ENCODE data around the gene FIGNL1.

The FIGNL1 gene

GRCh38 chr7:50479743-50480517 lies 29.8 kb upstream of the FIGNL1 start:
- no peak overlapping the region for H3K9ac ChIP-seq (ENCODE audit: low read depth, low read length)
- H3K36me3 ChIP-seq (ENCODE audit: insufficient read depth, low read length) = no peaks in the 10 kb centered on the region
- peaks cover 4% of the 10 kb centered on the region; the same call in 1 of the 2 replicates for H3K4me1 ChIP-seq (ENCODE audit: insufficient read depth, low read length)
- H3K9me3 ChIP-seq (ENCODE audit: control insufficient read depth, insufficient read depth, low read length) = no peaks in the 10 kb centered on the region

- H3K9ac ChIP-seq (ENCODE audit: low read depth, low read length) = no peak overlapping the region
- peaks cover 4% of the 10 kb centered on the region; the same call in 1 of the 2 replicates for H3K4me1 ChIP-seq (ENCODE audit: insufficient read depth, low read length)
- H3K9me3 ChIP-seq (ENCODE audit: control insufficient read depth, insufficient read depth, low read length) = no peaks in the 10 kb centered on the region
- H3K36me3 ChIP-seq (ENCODE audit: insufficient read depth, low read length) = no peaks in the 10 kb centered on the region
These were observed 27.5 kb upstream of the FIGNL1 start for GRCh38 chr7:50477640-50478039.

- H3K9ac ChIP-seq (ENCODE audit: low read depth, low read length) = no peak overlapping the region
- no peaks in the 10 kb centered on the region for H3K9me3 ChIP-seq (ENCODE audit: control insufficient read depth, insufficient read depth, low read length)
- H3K4me1 ChIP-seq (ENCODE audit: insufficient read depth, low read length) = peaks cover 4% of the 10 kb centered on the region; the same call in 1 of the 2 replicates
- H3K36me3 ChIP-seq (ENCODE audit: insufficient read depth, low read length) = no peaks in the 10 kb centered on the region
These were observed 26.9 kb upstream of the FIGNL1 start for GRCh38 chr7:50476953-50477625.

- Histone ChIP-seq H3K9me3 (ENCODE audit: control insufficient read depth, insufficient read depth, low read length) (no peaks in the 10 kb centered on the region), H3K4me1 (ENCODE audit: insufficient read depth, low read length) (peaks cover 4% of the 10 kb centered on the region; the same call in 1 of the 2 replicates), H3K36me3 (ENCODE audit: insufficient read depth, low read length) (no peaks in the 10 kb centered on the region), H3K9ac (ENCODE audit: low read depth, low read length) (no peak overlapping the region)
These were observed 25.2 kb upstream of the FIGNL1 start for GRCh38 chr7:50475340-50475739.

- Histone ChIP-seq H3K9me3 (ENCODE audit: control insufficient read depth, insufficient read depth, low read length) (no peaks in the 10 kb centered on the region), H3K4me1 (ENCODE audit: insufficient read depth, low read length) (peaks cover 4% of the 10 kb centered on the region; the same call in 1 of the 2 replicates)
These were observed 24.4 kb upstream of the FIGNL1 start for GRCh38 chr7:50474382-50475160.

GRCh38 chr7:50473531-50473930 lies 23.4 kb upstream of the FIGNL1 start:
- Histone ChIP-seq H3K36me3 (ENCODE audit: insufficient read depth, low read length) (no peaks in the 10 kb centered on the region), H3K4me1 (ENCODE audit: insufficient read depth, low read length) (peaks cover 4% of the 10 kb centered on the region; the same call in 1 of the 2 replicates), H3K9ac (ENCODE audit: low read depth, low read length) (no peak overlapping the region), H3K9me3 (ENCODE audit: control insufficient read depth, insufficient read depth, low read length) (no peaks in the 10 kb centered on the region)

More at GRCh38 chr7:50474382-50475160, 24.4 kb upstream of the FIGNL1 start:
- H3K9ac ChIP-seq (ENCODE audit: low read depth, low read length) = no peak overlapping the region
- no peaks in the 10 kb centered on the region for H3K36me3 ChIP-seq (ENCODE audit: insufficient read depth, low read length)

- Histone ChIP-seq H3K9me3 (ENCODE audit: control insufficient read depth, insufficient read depth, low read length) (no peaks in the 10 kb centered on the region), H3K4me1 (ENCODE audit: insufficient read depth, low read length) (peaks cover 4% of the 10 kb centered on the region; the same call in 1 of the 2 replicates), H3K36me3 (ENCODE audit: insufficient read depth, low read length) (no peaks in the 10 kb centered on the region), H3K9ac (ENCODE audit: low read depth, low read length) (no peak overlapping the region)
These were observed 22.3 kb upstream of the FIGNL1 start for GRCh38 chr7:50472427-50472826.

- Histone ChIP-seq H3K4me1 (ENCODE audit: insufficient read depth, low read length) (peaks cover 4% of the 10 kb centered on the region; the same call in 1 of the 2 replicates), H3K36me3 (ENCODE audit: insufficient read depth, low read length) (no peaks in the 10 kb centered on the region), H3K9me3 (ENCODE audit: control insufficient read depth, insufficient read depth, low read length) (no peaks in the 10 kb centered on the region), H3K9ac (ENCODE audit: low read depth, low read length) (no peak overlapping the region)
These were observed 21.8 kb upstream of the FIGNL1 start for GRCh38 chr7:50471970-50472369.

- H3K9ac ChIP-seq (ENCODE audit: low read depth, low read length) = no peak overlapping the region
- peaks cover 4% of the 10 kb centered on the region; the same call in 1 of the 2 replicates for H3K4me1 ChIP-seq (ENCODE audit: insufficient read depth, low read length)
- no peaks in the 10 kb centered on the region for H3K36me3 ChIP-seq (ENCODE audit: insufficient read depth, low read length)
These were observed 20.4 kb upstream of the FIGNL1 start for GRCh38 chr7:50470250-50471163.

GRCh38 chr7:50469181-50469580 lies 19.0 kb upstream of the FIGNL1 start:
- Histone ChIP-seq H3K4me1 (ENCODE audit: insufficient read depth, low read length) (no peaks in the 10 kb centered on the region), H3K36me3 (ENCODE audit: insufficient read depth, low read length) (no peaks in the 10 kb centered on the region), H3K9me3 (ENCODE audit: control insufficient read depth, insufficient read depth, low read length) (no peaks in the 10 kb centered on the region), H3K9ac (ENCODE audit: low read depth, low read length) (no peak overlapping the region)

More at GRCh38 chr7:50470250-50471163, 20.4 kb upstream of the FIGNL1 start:
- no peaks in the 10 kb centered on the region for H3K9me3 ChIP-seq (ENCODE audit: control insufficient read depth, insufficient read depth, low read length)

GRCh38 chr7:50467817-50468610 lies 17.9 kb upstream of the FIGNL1 start:
- no peaks in the 10 kb centered on the region for H3K9me3 ChIP-seq (ENCODE audit: control insufficient read depth, insufficient read depth, low read length)
- H3K4me1 ChIP-seq (ENCODE audit: insufficient read depth, low read length) = no peaks in the 10 kb centered on the region
- no peak overlapping the region for H3K9ac ChIP-seq (ENCODE audit: low read depth, low read length)

GRCh38 chr7:50466815-50467585 lies 16.9 kb upstream of the FIGNL1 start:
- no peaks in the 10 kb centered on the region for H3K9me3 ChIP-seq (ENCODE audit: control insufficient read depth, insufficient read depth, low read length)
- H3K36me3 ChIP-seq (ENCODE audit: insufficient read depth, low read length) = no peaks in the 10 kb centered on the region
- no peaks in the 10 kb centered on the region for H3K4me1 ChIP-seq (ENCODE audit: insufficient read depth, low read length)
- no peak overlapping the region for H3K9ac ChIP-seq (ENCODE audit: low read depth, low read length)

More at GRCh38 chr7:50467817-50468610, 17.9 kb upstream of the FIGNL1 start:
- no peaks in the 10 kb centered on the region for H3K36me3 ChIP-seq (ENCODE audit: insufficient read depth, low read length)
